Sigmoid colon (tissue), 7 donors: ENCODE data around the gene ZNF433. TPM values are rescaled to one million over a fixed set of nuclear protein-coding genes. Genes with fewer than 3 reads are reported as not detected.
A peak's percentile ranks its signal among the peaks of the same experiment; 100 is the strongest.
"Not testable (repeated sequence)": the region's sequence is repeated elsewhere in the genome, so short reads cannot be mapped to it uniquely, and the experiment has no call there.

ENCODE experiments used
- DNase-seq: peaks from one replicate; pipeline ENCODE4 v3.0.0-alpha.2; 2019
- H3K27ac ChIP-seq, 4 donors: fragments of 200-600 bp; sonication (generic); one replicate each; pipeline ENCODE4 v1.5.1; 2016 to 2019; ENCODE audit warnings: mild to moderate bottlenecking in 1 of 4
- H3K27me3 ChIP-seq, 3 donors: fragments of 200-600 bp; sonication (generic); one replicate each; pipeline ENCODE4 v1.5.1; 2019; ENCODE audit warnings: mild to moderate bottlenecking in 1 of 3
- H3K36me3 ChIP-seq, 4 donors: fragments of 200-600 bp; sonication (generic); one replicate each; pipeline ENCODE4 v1.5.1; 2016 to 2019
- H3K4me1 ChIP-seq, 4 donors: fragments of 200-600 bp; sonication (generic); one replicate each; pipeline ENCODE4 v1.5.1; 2017 to 2019
- H3K4me3 ChIP-seq, 4 donors: fragments of 200-600 bp; sonication (generic); one replicate each; pipeline ENCODE4 v1.5.1; 2017 to 2019; ENCODE audit warnings: mild to moderate bottlenecking in 2 of 4, moderate library complexity in 1 of 4
- H3K9me3 ChIP-seq, 4 donors: fragments of 200-600 bp in 3 of 4; sonication (generic) in 3 of 4; one replicate each; pipeline versions ENCODE4 v1.5.1 to v1.6.1; 2013 to 2019
- EP300 ChIP-seq, 4 donors: sonication (generic); formaldehyde crosslinking; IDR thresholded peaks; one replicate each; pipeline ENCODE4 v1.6.1; 2017; ENCODE audit warnings: antibody characterized with exemption in 4 of 4
- POLR2A ChIP-seq, 2 donors: fragments of 450-650 bp; IDR thresholded peaks; one replicate each; pipeline ENCODE4 v1.6.1; 2016; ENCODE audit warnings: antibody characterized with exemption in 2 of 2, mild to moderate bottlenecking in 2 of 2, moderate library complexity in 2 of 2
- POLR2AphosphoS5 ChIP-seq, 4 donors: sonication (generic); formaldehyde crosslinking; IDR thresholded peaks; one replicate each; pipeline ENCODE4 v1.6.1; 2017; ENCODE audit warnings: antibody characterized with exemption in 4 of 4
- WGBS, 2 donors: extraction: QIAGEN DNeasy Blood & Tissue Kit; methylation state at CpG; one replicate each; pipeline ENCODE4 v1.1.7; 2013; 5-methylcytosine and 5-hydroxymethylcytosine counted together
- intact Hi-C: fragments of 100-400 bp; cut with DNase I; formaldehyde crosslinking; loops from one replicate; pipeline ENCODE4 v1.15.1; 2023
- polyA plus RNA-seq, 3 donors: library from polyadenylated mRNA; stranded (reverse); fragments of 200-250 nt; gene quantifications; one replicate each; pipeline ENCODE4 v1.2.3, GENCODE V29; 2013
- total RNA-seq, 4 donors: library from RNA; depleted of rRNA; stranded (reverse); fragments of >200 nt; gene quantifications; one replicate each; pipeline ENCODE4 v1.1.0, GENCODE V29; 2016
- TF ChIP-seq, protein P1 (sequence below), 4 experiments: fragments of 450-650 bp in 3 of 4; fragments of 200-600 bp in 1 of 4; IDR thresholded peaks; one replicate each; pipeline ENCODE4 v1.5.1; 2016 to 2019; ENCODE audit warnings: antibody characterized with exemption in 4 of 4, mild to moderate bottlenecking in 3 of 4, moderate library complexity in 2 of 4
- donor health status: healthy with polysubstance abuse.
- donor health status: Bipolar disorder and iron deficiency.
- donor health status: healthy.

Gene ZNF433
- total and polyA plus RNA-seq, 7 donors, result 1.2 to 16.9 (median 2.9) TPM

DNA sequence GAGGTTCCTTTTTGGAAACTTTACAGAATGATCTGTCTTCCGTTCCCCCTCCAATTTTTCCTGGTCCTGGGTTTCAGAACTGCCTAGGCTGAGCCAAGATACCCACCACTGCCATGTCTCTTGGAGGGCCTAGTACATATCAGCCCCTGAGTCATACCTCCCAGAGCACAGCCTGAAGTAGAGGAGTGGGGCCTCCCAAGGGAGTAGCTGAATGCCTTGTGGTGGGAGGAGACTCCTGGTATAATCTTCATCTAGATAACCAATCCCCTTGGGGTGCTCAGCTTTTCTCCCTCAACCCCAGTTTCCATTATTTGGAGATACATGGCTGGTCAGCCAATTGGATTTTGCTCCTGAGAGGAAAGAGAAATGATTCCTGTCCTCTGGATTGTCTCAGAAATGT lies 40.3 kb downstream of the ZNF433 start:
- H3K9me3 ChIP-seq, result no peaks in the 10 kb centered on the region
- TF ChIP-seq, protein P1, sequence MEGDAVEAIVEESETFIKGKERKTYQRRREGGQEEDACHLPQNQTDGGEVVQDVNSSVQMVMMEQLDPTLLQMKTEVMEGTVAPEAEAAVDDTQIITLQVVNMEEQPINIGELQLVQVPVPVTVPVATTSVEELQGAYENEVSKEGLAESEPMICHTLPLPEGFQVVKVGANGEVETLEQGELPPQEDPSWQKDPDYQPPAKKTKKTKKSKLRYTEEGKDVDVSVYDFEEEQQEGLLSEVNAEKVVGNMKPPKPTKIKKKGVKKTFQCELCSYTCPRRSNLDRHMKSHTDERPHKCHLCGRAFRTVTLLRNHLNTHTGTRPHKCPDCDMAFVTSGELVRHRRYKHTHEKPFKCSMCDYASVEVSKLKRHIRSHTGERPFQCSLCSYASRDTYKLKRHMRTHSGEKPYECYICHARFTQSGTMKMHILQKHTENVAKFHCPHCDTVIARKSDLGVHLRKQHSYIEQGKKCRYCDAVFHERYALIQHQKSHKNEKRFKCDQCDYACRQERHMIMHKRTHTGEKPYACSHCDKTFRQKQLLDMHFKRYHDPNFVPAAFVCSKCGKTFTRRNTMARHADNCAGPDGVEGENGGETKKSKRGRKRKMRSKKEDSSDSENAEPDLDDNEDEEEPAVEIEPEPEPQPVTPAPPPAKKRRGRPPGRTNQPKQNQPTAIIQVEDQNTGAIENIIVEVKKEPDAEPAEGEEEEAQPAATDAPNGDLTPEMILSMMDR (IDR thresholded peaks at IDR 0.05), result no peak
- TF ChIP-seq EP300 (IDR thresholded peaks at IDR 0.05), result no peak
- no peak for TF ChIP-seq POLR2A (IDR thresholded peaks at IDR 0.05)
- TF ChIP-seq POLR2AphosphoS5 (IDR thresholded peaks at IDR 0.05), result no peak
- H3K27me3 ChIP-seq, result no peaks in the 10 kb centered on the region
- intact Hi-C loops, result no loop called here
- WGBS, 2 donors, result 96 to 100% methylated on average over 1 of the region's 1 CpG
- H3K27ac ChIP-seq, result no peak overlapping the region
- DNase-seq, result no peak
- no peak overlapping the region for H3K4me3 ChIP-seq
- H3K36me3 ChIP-seq, result no peaks in the 10 kb centered on the region
- peaks cover 0 to 15% (median 6%) of the 10 kb centered on the region in 4 donors for H3K4me1 ChIP-seq

DNA sequence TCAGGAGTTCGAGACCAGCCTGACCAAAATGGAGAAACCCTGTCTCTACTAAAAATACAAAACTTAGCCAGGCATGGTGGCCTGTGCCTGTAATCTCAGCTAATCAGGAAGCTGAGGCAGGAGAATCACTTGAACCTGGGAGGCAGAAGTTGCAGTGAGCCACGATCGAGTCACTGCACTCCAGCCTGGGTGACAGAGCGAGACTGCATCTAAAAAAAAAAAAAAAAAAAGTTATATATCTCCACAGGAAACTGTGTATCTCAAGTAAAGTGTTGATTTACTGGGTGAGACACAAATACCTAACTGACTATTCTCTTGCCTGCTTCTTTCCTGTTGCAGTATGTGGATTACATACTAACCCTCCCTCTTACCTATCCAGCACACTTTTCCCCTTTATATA lies 43.6 kb downstream of the ZNF433 start:
- H3K27me3 ChIP-seq, H3K9me3 ChIP-seq, DNase-seq, H3K4me3 ChIP-seq, H3K36me3 ChIP-seq, intact Hi-C loops: not testable (repeated sequence)
- 75 to 90% methylated on average over 4 of the region's 4 CpGs for WGBS, 2 donors
- Histone ChIP-seq H3K27ac (peak overlapping the region in 2 of 4 donors; percentile 7 to 49), H3K4me1 (peaks cover 0 to 17% (median 9%) of the 10 kb centered on the region in 4 donors)

DNA sequence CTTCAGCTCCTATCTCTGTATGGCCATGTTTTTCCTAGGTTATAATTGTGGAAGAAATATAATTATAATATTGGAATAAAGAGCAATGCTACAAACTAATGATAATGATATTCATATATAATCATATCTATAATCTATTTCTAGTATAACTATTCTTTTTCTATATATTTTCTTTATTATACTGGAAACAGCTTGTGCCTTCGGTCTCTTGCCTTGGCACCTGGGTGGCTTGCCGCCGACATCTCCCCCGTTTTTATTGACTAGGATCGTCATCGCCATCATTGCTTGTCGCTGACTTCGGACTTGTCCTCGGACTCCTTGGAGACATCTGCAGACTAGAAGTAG lies 46.4 kb downstream of the ZNF433 start:
- peak overlapping the region; percentile 92 to 95 (median 94) for H3K27ac ChIP-seq
- intact Hi-C loops, result loop anchor here (2.0 kb wide), 1 partner anchor 192 kb away; no protein-coding TSS in a partner anchor

DNA sequence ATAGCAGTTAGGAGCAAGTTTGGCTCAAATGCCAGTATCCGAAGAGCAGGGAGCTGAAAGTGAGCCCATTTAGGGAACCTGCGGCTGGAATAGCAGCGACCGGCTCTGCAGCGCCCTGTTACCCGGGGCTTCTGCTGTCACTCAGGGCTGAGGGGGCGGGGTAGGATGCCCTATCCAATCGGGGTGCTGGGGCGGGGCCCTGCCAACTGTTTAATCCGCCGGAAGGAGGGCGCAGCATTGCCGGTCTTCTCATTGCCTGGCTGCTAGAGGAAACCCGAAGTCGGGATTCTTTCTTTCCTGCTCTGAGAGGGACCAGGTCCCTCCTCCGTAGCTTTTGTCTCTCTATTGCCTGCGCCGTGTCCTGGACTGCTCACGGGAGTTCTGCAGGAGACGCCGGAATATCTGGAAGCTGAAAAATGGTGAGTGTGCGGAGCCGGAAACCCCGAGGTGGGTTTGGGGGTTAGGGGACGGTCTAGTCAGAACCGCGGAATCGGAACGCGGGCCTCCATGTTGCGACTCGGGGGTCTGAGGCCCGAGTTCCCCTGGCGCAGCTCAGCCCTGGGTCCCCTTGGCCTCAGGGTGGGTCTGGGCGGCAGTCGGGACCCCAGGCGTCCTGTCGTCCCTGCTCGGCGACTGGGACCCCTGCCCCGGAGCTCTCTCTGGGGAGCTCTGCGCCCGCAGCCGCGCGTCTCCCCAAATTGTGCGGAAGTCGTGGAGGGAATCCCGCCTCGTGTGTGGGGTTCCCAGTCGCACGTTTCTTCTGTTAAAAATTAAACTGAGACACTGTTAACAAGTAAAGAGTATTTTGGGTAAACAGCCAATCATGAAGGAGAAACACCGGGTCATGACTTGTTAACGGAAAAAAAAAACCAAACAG lies 47.8 kb downstream of the ZNF433 start:
- H3K27me3 ChIP-seq, result no peaks in the 10 kb centered on the region
- intact Hi-C loops, result loop anchor here (1.0 to 2.0 kb wide), 4 partner anchors 23 to 191 kb away; no protein-coding TSS in a partner anchor
- H3K4me3 ChIP-seq, result peak overlapping the region; percentile 66 to 85 (median 76)
- no peaks in the 10 kb centered on the region for H3K36me3 ChIP-seq
- H3K27ac ChIP-seq, result peak overlapping the region; percentile 92 to 95 (median 94)
- DNase-seq, result peak; percentile 98
- 0% methylated on average over 54 of the region's 54 CpGs for WGBS, 2 donors
- TF ChIP-seq POLR2A (IDR thresholded peaks at IDR 0.05) (peak; percentile 91 to 94), POLR2AphosphoS5 (IDR thresholded peaks at IDR 0.05) (peak; percentile 90 to 99 (median 98)), EP300 (IDR thresholded peaks at IDR 0.05) (no peak)
- peaks cover 0 to 3% (median 0%) of the 10 kb centered on the region in 4 donors for H3K9me3 ChIP-seq
- H3K4me1 ChIP-seq, result peaks cover 0 to 15% (median 3%) of the 10 kb centered on the region in 4 donors

More for the DNA sequence above, 46.4 kb downstream of the ZNF433 start:
- no peak for DNase-seq
- Histone ChIP-seq H3K27me3 (no peaks in the 10 kb centered on the region), H3K4me1 (peaks cover 0 to 17% (median 9%) of the 10 kb centered on the region in 4 donors), H3K36me3 (no peaks in the 10 kb centered on the region), H3K9me3 (no peaks in the 10 kb centered on the region), H3K4me3 (peak overlapping the region in 2 of 4 donors; percentile 70 to 85)
- WGBS, 2 donors, result 70 to 76% methylated on average over 9 of the region's 9 CpGs
- TF ChIP-seq, protein P1 (IDR thresholded peaks at IDR 0.05), result no peak
- no peak for TF ChIP-seq POLR2AphosphoS5 (IDR thresholded peaks at IDR 0.05)
- TF ChIP-seq POLR2A (IDR thresholded peaks at IDR 0.05), result no peak
- TF ChIP-seq EP300 (IDR thresholded peaks at IDR 0.05), result no peak

DNA sequence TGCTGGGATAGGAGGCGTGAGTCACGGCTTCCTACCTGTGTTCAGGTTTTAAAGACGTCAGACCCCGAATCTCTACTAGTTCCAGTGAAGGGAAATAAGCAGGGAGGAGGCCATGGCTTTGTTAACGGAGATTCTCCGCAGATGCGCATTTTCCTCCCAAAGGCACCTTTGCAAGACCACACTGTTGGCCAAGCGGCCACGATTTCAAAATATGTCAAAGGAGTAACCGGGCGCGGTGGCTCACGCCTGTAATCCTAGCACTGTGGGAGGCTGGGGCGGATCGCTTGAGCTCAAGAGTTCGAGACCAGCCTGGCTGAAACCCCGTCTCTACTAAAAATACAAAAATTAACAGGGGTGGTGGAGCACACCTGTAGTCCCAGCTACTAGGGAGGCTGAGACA lies 48.7 kb downstream of the ZNF433 start:
- no peak overlapping the region for H3K4me3 ChIP-seq
- no peak for DNase-seq
- H3K4me1 ChIP-seq, result peaks cover 0 to 8% (median 0%) of the 10 kb centered on the region in 4 donors
- peak overlapping the region in 2 of 4 donors; percentile 92 to 95 for H3K27ac ChIP-seq
- no peaks in the 10 kb centered on the region for H3K27me3 ChIP-seq
- peaks cover 0 to 8% (median 0%) of the 10 kb centered on the region in 4 donors for H3K9me3 ChIP-seq
- H3K36me3 ChIP-seq, result no peaks in the 10 kb centered on the region
- TF ChIP-seq, protein P1 (IDR thresholded peaks at IDR 0.05), result no peak
- no peak for TF ChIP-seq POLR2A (IDR thresholded peaks at IDR 0.05)
- TF ChIP-seq POLR2AphosphoS5 (IDR thresholded peaks at IDR 0.05), result no peak
- no peak for TF ChIP-seq EP300 (IDR thresholded peaks at IDR 0.05)
- WGBS, 2 donors, result 94% methylated on average over 17 of the region's 17 CpGs
- intact Hi-C loops, result no loop called here
